ENCODE data around the gene NBEAL2.

The NBEAL2 gene

DNA sequence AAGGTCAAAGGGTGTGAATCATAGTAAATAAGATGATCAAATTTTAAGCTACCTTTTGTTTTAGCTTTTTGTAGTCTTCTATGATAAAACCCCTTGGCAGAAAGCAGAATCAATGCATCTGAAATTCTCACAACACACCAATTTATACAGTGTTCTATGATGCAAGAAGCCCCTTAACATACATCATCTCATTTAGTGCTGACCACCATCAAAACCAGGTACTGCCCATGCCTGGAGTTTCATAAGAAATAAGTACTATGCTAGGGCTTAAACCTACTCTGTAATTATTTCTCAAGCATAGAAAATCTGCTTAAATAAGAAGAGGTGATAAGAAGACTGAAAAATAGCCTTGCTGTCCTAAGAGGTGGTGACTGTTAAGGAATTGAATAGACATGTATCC lies 67.6 kb downstream of the NBEAL2 start:
- DNase-seq = no peak

DNA sequence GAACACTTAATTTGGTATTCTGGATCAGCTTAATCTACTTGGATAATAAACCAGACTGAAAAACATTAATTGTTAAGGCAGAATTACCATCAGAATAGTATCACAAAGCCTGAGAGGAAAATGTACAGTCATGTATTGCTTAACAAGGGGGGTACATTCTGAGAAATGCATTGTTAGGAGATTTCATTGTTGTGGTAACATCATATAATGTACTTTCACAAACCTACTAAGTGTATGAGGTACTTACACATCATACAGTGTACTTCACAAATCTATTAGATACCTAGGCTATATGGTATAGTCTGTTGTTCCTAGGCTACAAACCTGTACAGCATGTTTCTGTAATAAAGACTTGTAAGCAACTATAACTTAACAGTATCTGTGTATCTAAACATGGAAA lies 68.2 kb downstream of the NBEAL2 start:
- no peak for DNase-seq

DNA sequence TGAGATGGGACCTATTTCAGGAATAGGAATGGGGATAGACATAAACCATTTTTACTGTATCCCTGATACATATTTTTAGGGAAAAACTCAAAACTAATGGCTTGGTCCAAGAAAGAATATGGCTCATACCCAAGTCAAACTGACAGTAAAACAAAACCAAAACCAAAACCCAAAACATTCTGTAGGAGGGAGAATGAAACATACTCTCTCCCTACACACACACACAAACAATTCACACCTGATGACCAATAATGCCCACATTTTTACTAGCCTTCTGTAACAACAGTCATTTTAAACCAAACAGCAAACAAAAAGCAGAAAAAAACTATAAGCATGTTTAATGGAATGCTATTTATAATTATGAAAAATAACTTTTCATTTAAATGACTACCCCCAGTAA lies 74.9 kb downstream of the NBEAL2 start:
- DNase-seq = no peak

DNA sequence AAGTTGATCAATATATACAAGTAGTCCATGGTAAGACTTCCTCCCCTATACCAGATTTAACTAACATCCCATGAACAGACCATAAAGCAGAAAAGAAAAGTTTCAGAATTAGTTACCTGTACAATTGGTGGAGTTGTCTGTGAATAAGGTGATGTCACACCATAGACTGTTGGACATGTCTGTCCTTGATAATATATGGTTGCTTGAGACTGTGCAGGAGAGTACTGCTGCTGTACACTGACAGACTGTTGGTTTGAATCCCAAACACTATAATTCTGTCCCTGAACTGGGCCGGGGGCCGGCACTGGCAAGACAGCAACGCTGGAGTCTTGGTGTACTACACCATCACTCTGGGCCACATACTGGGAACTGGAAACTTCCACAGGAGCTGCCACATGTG lies 77.2 kb downstream of the NBEAL2 start:
- DNase-seq = no peak

DNA sequence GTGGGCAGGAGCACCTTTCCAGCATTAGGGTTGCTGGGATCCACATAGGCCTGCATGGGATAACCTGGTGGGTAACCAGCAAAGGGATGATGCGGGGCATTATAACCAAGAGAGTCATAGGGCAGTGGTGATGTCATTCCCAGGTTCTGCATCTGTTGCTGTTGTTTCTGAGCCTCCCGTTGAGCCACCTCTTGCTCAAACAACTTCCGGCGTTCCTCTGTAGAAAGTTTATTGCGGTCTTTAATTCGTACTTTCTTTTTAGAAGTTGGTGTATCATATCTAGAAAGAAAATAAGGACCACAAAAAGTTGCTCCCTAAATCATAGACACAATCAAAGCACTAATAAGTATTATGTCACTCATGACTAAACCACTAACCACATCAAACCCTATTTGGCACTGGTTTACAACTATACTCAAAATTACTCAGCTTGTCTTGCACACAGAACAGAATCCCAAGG lies 77.8 kb downstream of the NBEAL2 start:
- DNase-seq = no peak
